K562 (cell line): ENCODE measurements around the gene TDRD3. TPM values are rescaled to one million over a fixed set of nuclear protein-coding genes. Genes with fewer than 3 reads are reported as not detected.
A peak's percentile ranks its signal among the peaks of the same experiment; 100 is the strongest.

Experiments
- FOXM1 ChIP-seq, 2 experiments: fragments of 450-650 bp in 1 of 2; sonication (generic) in 1 of 2; formaldehyde crosslinking in 1 of 2; IDR thresholded peaks; 2 replicates each; pipeline versions ENCODE4 v1.6.1 to v1.9.0; 2017 to 2022; ENCODE audit warnings: low read depth in 2 of 2, mild to moderate bottlenecking in 2 of 2, missing genetic modification reagents in 1 of 2, moderate library complexity in 1 of 2
- LEF1 ChIP-seq: fragments of 450-650 bp; IDR thresholded peaks from 2 replicates; pipeline ENCODE4 v1.6.1; 2016; ENCODE audit warnings: mild to moderate bottlenecking
- MECOM ChIP-seq: fragments of 250-450 bp; sonication (Bioruptor Pico); IDR thresholded peaks from 2 replicates; pipeline ENCODE4 v1.8.0; 2022; ENCODE audit warnings: inconsistent platforms
- PHF8 ChIP-seq: fragments of 200-600 bp; sonication (generic); IDR thresholded peaks from 2 replicates; pipeline ENCODE4 v1.6.1; 2012; ENCODE audit warnings: mixed run types, mild to moderate bottlenecking, inconsistent platforms, low read length, moderate library complexity, borderline replicate concordance
- POLR2A ChIP-seq: fragments of 450-650 bp; conservative IDR thresholded peaks from 2 replicates; pipeline ENCODE4 v1.6.1; 2016
- PURB ChIP-seq: sonication (generic); formaldehyde crosslinking; IDR thresholded peaks from 2 replicates; pipeline ENCODE4 v1.9.0; 2021; ENCODE audit warnings: low read depth, mild to moderate bottlenecking, missing genetic modification reagents
- RB1 ChIP-seq: fragments of 450-650 bp; IDR thresholded peaks from 2 replicates; pipeline ENCODE4 v1.6.1; 2017; ENCODE audit warnings: low read depth, mild to moderate bottlenecking
- ZKSCAN1 ChIP-seq: fragments of 150-350 bp; IDR thresholded peaks from 2 replicates; pipeline ENCODE4 v1.6.1; 2016; ENCODE audit warnings: low read depth, low read length
- ZKSCAN3 ChIP-seq: fragments of 250-450 bp; sonication (Bioruptor Pico); IDR thresholded peaks from 2 replicates; pipeline ENCODE4 v1.4.0; 2020
- polyA plus RNA-seq, 8 experiments: library from polyadenylated mRNA; depleted of rRNA in 4 of 8; stranded (reverse) in 5 of 8; unstranded in 3 of 8; fragments of >200 nt; fragmentation: Nextera tagmentation in 2 of 8; fragmentation: Illumina TruSeq in 1 of 8; extraction: Ambion mirVana in 2 of 8; extraction: Trizol in 1 of 8; gene quantifications; 2 replicates each; pipeline versions ENCODE4 v1.2.1 to v1.2.3, GENCODE V29; 2011 to 2014; ENCODE audit warnings: inconsistent platforms in 1 of 8, missing spikeins in 1 of 8
- total RNA-seq, 7 experiments: library from RNA; depleted of rRNA in 6 of 7; stranded (reverse); fragments of >200 nt in 6 of 7; fragmentation: Illumina TruSeq in 2 of 7; extraction: Trizol in 2 of 7; gene quantifications; 2 replicates each; pipeline versions ENCODE4 v1.2.1 to v1.2.3, GENCODE V29; 2011 to 2021; ENCODE audit warnings: low replicate concordance in 1 of 7
- TF ChIP-seq, protein P1 (sequence below), 2 experiments: fragments of 200-800 bp in 1 of 2; sonication (Bioruptor generic) in 1 of 2; sonication (generic) in 1 of 2; formaldehyde crosslinking in 1 of 2; IDR thresholded peaks in 1 of 2; conservative IDR thresholded peaks in 1 of 2; 2 replicates each; pipeline versions ENCODE4 v1.5.0 to v1.6.1; 2016 to 2020; ENCODE audit warnings: missing compliant biosample characterization in 1 of 2, missing genetic modification characterization in 1 of 2, missing genetic modification reagents in 1 of 2
- TF ChIP-seq, protein P2 (sequence below): fragments of 250-450 bp; sonication (Bioruptor Pico); IDR thresholded peaks from 2 replicates; pipeline ENCODE4 v1.5.0; 2020; ENCODE audit warnings: mild to moderate bottlenecking
- TF ChIP-seq, protein P3 (sequence below): fragments of 200-600 bp; sonication (generic); IDR thresholded peaks from one replicate; pipeline ENCODE4 v1.6.1; 2012; ENCODE audit warnings: mild to moderate bottlenecking, low read depth, low read length, inconsistent platforms

Gene TDRD3
- total and polyA plus RNA-seq, 9 of the 15 experiments (the other 6 are each of a cell fraction or from before 2014, with no cell fraction given): 3.6 to 16.4 (median 9.5) TPM

DNA sequence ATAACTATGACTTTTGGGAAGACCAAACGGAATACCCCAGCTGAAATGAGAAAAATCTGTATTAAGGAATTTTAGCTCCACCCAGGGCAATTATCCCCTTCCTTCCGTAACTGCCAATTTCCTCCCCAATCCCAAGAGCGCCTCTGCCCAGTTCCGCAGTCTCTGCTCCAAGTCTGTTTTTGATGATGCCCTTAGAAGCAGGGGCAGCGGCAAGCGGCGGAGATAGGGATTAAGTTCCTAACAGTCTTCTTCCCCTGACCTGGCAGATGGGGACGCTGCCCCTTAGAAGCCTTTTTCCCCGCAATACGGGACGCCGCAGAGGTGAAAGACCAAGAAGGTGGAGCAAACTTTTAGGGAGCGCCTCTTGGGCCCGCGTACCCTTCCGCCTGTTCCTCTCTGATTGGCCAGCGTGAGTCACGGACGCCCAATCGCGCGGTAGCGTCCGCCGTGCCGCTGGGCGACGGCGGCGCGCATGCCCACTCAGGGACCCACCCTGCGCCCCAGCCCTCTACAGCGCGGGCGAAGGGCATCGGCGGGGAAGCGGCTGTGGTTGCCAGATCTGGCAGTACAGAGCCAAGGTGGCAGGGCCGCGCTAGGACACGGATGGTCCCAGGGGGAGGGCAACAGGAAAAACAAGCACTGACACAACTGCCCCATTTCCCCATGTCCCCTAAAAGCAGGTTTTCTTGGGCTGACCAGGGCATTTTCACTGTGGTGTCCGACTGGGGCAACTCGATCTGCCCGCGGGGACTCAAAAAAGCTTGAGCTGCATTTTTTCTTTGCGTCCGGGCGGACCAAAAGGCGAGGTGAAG lies 843 bp upstream of the TDRD3 start (continued):
- TF ChIP-seq, protein P1, sequence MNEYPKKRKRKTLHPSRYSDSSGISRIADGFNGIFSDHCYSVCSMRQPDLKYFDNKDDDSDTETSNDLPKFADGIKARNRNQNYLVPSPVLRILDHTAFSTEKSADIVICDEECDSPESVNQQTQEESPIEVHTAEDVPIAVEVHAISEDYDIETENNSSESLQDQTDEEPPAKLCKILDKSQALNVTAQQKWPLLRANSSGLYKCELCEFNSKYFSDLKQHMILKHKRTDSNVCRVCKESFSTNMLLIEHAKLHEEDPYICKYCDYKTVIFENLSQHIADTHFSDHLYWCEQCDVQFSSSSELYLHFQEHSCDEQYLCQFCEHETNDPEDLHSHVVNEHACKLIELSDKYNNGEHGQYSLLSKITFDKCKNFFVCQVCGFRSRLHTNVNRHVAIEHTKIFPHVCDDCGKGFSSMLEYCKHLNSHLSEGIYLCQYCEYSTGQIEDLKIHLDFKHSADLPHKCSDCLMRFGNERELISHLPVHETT (CRISPR knock-in tag; conservative IDR thresholded peaks at IDR 0.05 in 1 of 2, IDR thresholded peaks at IDR 0.05 in 1 of 2): peak in 1 of 2 experiments; percentile 5; a peak in 1 of 4 replicates
- TF ChIP-seq LEF1 (no peak), ZKSCAN3 (no peak), PURB (CRISPR knock-in tag) (no peak), POLR2A (peak; percentile 76), MECOM (CRISPR knock-in tag) (no peak), FOXM1 (IDR thresholded peaks at IDR 0.05; ENCODE audit: low read depth) (peak; percentile 39; the same call in 1 of the 2 replicates), FOXM1 (CRISPR knock-in tag; IDR thresholded peaks at IDR 0.05; ENCODE audit: low read depth) (no peak), RB1 (no peak), PHF8 (peak; percentile 68; the same call in 1 of the 2 replicates), ZKSCAN1 (no peak)
- TF ChIP-seq, protein P2, sequence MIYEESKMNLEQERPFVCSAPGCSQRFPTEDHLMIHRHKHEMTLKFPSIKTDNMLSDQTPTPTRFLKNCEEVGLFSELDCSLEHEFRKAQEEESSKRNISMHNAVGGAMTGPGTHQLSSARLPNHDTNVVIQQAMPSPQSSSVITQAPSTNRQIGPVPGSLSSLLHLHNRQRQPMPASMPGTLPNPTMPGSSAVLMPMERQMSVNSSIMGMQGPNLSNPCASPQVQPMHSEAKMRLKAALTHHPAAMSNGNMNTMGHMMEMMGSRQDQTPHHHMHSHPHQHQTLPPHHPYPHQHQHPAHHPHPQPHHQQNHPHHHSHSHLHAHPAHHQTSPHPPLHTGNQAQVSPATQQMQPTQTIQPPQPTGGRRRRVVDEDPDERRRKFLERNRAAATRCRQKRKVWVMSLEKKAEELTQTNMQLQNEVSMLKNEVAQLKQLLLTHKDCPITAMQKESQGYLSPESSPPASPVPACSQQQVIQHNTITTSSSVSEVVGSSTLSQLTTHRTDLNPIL: no peak
- TF ChIP-seq, protein P3, sequence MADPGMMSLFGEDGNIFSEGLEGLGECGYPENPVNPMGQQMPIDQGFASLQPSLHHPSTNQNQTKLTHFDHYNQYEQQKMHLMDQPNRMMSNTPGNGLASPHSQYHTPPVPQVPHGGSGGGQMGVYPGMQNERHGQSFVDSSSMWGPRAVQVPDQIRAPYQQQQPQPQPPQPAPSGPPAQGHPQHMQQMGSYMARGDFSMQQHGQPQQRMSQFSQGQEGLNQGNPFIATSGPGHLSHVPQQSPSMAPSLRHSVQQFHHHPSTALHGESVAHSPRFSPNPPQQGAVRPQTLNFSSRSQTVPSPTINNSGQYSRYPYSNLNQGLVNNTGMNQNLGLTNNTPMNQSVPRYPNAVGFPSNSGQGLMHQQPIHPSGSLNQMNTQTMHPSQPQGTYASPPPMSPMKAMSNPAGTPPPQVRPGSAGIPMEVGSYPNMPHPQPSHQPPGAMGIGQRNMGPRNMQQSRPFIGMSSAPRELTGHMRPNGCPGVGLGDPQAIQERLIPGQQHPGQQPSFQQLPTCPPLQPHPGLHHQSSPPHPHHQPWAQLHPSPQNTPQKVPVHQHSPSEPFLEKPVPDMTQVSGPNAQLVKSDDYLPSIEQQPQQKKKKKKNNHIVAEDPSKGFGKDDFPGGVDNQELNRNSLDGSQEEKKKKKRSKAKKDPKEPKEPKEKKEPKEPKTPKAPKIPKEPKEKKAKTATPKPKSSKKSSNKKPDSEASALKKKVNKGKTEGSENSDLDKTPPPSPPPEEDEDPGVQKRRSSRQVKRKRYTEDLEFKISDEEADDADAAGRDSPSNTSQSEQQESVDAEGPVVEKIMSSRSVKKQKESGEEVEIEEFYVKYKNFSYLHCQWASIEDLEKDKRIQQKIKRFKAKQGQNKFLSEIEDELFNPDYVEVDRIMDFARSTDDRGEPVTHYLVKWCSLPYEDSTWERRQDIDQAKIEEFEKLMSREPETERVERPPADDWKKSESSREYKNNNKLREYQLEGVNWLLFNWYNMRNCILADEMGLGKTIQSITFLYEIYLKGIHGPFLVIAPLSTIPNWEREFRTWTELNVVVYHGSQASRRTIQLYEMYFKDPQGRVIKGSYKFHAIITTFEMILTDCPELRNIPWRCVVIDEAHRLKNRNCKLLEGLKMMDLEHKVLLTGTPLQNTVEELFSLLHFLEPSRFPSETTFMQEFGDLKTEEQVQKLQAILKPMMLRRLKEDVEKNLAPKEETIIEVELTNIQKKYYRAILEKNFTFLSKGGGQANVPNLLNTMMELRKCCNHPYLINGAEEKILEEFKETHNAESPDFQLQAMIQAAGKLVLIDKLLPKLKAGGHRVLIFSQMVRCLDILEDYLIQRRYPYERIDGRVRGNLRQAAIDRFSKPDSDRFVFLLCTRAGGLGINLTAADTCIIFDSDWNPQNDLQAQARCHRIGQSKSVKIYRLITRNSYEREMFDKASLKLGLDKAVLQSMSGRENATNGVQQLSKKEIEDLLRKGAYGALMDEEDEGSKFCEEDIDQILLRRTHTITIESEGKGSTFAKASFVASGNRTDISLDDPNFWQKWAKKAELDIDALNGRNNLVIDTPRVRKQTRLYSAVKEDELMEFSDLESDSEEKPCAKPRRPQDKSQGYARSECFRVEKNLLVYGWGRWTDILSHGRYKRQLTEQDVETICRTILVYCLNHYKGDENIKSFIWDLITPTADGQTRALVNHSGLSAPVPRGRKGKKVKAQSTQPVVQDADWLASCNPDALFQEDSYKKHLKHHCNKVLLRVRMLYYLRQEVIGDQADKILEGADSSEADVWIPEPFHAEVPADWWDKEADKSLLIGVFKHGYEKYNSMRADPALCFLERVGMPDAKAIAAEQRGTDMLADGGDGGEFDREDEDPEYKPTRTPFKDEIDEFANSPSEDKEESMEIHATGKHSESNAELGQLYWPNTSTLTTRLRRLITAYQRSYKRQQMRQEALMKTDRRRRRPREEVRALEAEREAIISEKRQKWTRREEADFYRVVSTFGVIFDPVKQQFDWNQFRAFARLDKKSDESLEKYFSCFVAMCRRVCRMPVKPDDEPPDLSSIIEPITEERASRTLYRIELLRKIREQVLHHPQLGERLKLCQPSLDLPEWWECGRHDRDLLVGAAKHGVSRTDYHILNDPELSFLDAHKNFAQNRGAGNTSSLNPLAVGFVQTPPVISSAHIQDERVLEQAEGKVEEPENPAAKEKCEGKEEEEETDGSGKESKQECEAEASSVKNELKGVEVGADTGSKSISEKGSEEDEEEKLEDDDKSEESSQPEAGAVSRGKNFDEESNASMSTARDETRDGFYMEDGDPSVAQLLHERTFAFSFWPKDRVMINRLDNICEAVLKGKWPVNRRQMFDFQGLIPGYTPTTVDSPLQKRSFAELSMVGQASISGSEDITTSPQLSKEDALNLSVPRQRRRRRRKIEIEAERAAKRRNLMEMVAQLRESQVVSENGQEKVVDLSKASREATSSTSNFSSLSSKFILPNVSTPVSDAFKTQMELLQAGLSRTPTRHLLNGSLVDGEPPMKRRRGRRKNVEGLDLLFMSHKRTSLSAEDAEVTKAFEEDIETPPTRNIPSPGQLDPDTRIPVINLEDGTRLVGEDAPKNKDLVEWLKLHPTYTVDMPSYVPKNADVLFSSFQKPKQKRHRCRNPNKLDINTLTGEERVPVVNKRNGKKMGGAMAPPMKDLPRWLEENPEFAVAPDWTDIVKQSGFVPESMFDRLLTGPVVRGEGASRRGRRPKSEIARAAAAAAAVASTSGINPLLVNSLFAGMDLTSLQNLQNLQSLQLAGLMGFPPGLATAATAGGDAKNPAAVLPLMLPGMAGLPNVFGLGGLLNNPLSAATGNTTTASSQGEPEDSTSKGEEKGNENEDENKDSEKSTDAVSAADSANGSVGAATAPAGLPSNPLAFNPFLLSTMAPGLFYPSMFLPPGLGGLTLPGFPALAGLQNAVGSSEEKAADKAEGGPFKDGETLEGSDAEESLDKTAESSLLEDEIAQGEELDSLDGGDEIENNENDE: no peak
